NT2/D1 (cell line): ENCODE measurements around the gene RPH3AL.

ENCODE experiments used
- SUZ12 ChIP-seq: IDR thresholded peaks from 2 replicates; pipeline ENCODE4 v1.6.1; 2011; ENCODE audit not compliant: insufficient read length, insufficient read depth; ENCODE audit errors: extremely low read depth
- ZNF274 ChIP-seq: IDR thresholded peaks from 2 replicates; pipeline ENCODE4 v1.6.1; 2011; ENCODE audit warnings: mild to moderate bottlenecking, low read depth, low read length

DNA sequence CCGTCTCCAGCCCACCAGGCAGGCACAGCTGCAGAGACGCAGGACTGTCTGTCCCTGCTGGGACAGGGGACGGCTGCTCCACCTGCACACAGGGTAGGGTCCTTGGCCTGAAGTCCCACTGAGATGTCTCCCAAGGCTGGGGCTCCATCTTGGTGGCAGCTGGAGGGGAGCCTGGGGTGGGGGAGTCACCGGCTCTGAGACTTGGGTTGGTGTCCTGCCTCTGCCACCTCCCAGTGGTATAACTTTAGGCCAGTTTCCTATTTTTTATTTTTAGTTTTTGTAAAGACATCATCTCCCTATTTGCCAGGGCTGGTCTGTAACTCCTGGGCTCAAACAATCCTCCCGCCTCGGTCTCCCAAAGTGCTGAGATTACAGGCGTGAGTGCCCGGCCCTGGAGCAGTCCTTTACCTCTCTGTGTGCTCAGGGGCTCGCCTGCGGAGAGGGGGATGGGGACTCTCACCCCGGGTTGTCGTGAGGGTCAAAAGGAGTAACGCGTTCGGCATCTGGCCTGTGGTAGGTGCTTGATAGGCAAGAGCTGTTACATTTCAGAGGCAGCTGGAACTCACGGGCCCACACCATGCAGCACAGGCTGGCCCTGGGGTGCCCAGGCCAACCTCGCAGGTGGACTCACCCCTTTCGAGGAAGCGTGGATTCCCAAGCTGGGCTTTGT lies 124.5 kb downstream of the RPH3AL start:
- TF ChIP-seq ZNF274 (no peak), SUZ12 (no peak)
